ENCODE measurements around the gene C17orf67. TPM values are rescaled to one million over a fixed set of nuclear protein-coding genes. Genes with fewer than 3 reads are reported as not detected.

The C17orf67 gene
- total and polyA plus RNA-seq, 2 of the 8 experiments (the other 6 are each of a cell fraction or from before 2014, with no cell fraction given) = 0.67 to 2.2 TPM

- no peak for TF ChIP-seq CHD7 (IDR thresholded peaks at IDR 0.05; ENCODE audit: insufficient replicate concordance, low read length)
- no peak for TF ChIP-seq SRF (IDR thresholded peaks at IDR 0.05; ENCODE audit: low read depth, low read length)
- no peak for TF ChIP-seq RAD21 (IDR thresholded peaks at IDR 0.05 in 1 of 2, conservative IDR thresholded peaks at IDR 0.05 in 1 of 2; ENCODE audit: low read depth in 2 of 2, low read length in 2 of 2)
- no peak for TF ChIP-seq CHD2 (IDR thresholded peaks at IDR 0.05; ENCODE audit: low read length)
- no peak for TF ChIP-seq POU5F1 (IDR thresholded peaks at IDR 0.05; ENCODE audit: low read depth, low read length)
- no peak for TF ChIP-seq RFX5 (IDR thresholded peaks at IDR 0.05; ENCODE audit: borderline replicate concordance, low read depth, low read length)
- no peak for TF ChIP-seq EGR1 (IDR thresholded peaks at IDR 0.05; ENCODE audit: borderline replicate concordance, low read depth, low read length)
- peak; percentile 25 for TF ChIP-seq PHF8 (conservative IDR thresholded peaks at IDR 0.05; ENCODE audit: low read depth, low read length)
- TF ChIP-seq EZH2 (IDR thresholded peaks at IDR 0.05; ENCODE audit: low read depth, low read length, severe bottlenecking) = no peak
- TF ChIP-seq KDM4A (IDR thresholded peaks at IDR 0.05; ENCODE audit: low read depth, low read length, severe bottlenecking) = peak; percentile 80
Measured at GRCh38 chr17:56833057-56833808, 487 bp downstream of the C17orf67 start (continued).

All from H1 (cell line).